Stomach (tissue), 4 donors: ENCODE measurements around the gene TSGA10IP.

ENCODE experiments used
- CTCF ChIP-seq, 7 experiments: fragments of 450-650 bp in 4 of 7; fragments of 200-600 bp in 3 of 7; sonication (generic) in 3 of 7; IDR thresholded peaks; one replicate each; pipeline ENCODE4 v1.5.1; 2016 to 2019; ENCODE audit warnings: antibody characterized with exemption in 7 of 7, control low read depth in 2 of 7, mild to moderate bottlenecking in 1 of 7
- EP300 ChIP-seq: sonication (generic); formaldehyde crosslinking; IDR thresholded peaks from one replicate; pipeline ENCODE4 v1.6.1; 2017; ENCODE audit warnings: antibody characterized with exemption
- POLR2A ChIP-seq, 4 donors: fragments of 450-650 bp; IDR thresholded peaks; one replicate each; pipeline ENCODE4 v1.6.1; 2016; ENCODE audit warnings: antibody characterized with exemption in 4 of 4, control low read depth in 2 of 4, mild to moderate bottlenecking in 1 of 4, moderate library complexity in 1 of 4

- no peak for TF ChIP-seq CTCF (IDR thresholded peaks at IDR 0.05)
- no peak for TF ChIP-seq POLR2A (IDR thresholded peaks at IDR 0.05)
- no peak for TF ChIP-seq EP300
These were observed 19.9 kb upstream of the TSGA10IP start for GRCh38 chr11:65925397-65925796.
